ENCODE results near the gene CLDN14. TPM values are rescaled to one million over a fixed set of nuclear protein-coding genes. Genes with fewer than 3 reads are reported as not detected.
"Not testable (repeated sequence)": the region's sequence is repeated elsewhere in the genome, so short reads cannot be mapped to it uniquely, and the experiment has no call there.

CLDN14 gene
- total RNA-seq, 1 experiment from 2014 or later: not detected

GRCh38 chr21:36477559-36477958 lies 2.4 kb downstream of the CLDN14 start:
- in situ Hi-C loops (cut with HindIII; ENCODE audit: low sequenced_read_pairs): no loop called here
- DNase-seq (ENCODE audit: low spot score): no peak

GRCh38 chr21:36477001-36477400 lies 2.9 kb downstream of the CLDN14 start:
- in situ Hi-C loops (cut with HindIII; ENCODE audit: low sequenced_read_pairs): no loop called here

GRCh38 chr21:36476541-36476940 lies 3.4 kb downstream of the CLDN14 start:
- in situ Hi-C loops (cut with HindIII; ENCODE audit: low sequenced_read_pairs); DNase-seq (ENCODE audit: low spot score): not testable (repeated sequence)

More at GRCh38 chr21:36477001-36477400, 2.9 kb downstream of the CLDN14 start:
- no peak for DNase-seq (ENCODE audit: low spot score)

- in situ Hi-C loops (cut with HindIII; ENCODE audit: low sequenced_read_pairs): no loop called here
- DNase-seq (ENCODE audit: low spot score): no peak
Measured at GRCh38 chr21:36474591-36474990, 5.3 kb downstream of the CLDN14 start.

- no peak for DNase-seq (ENCODE audit: low spot score)
- in situ Hi-C loops (cut with HindIII; ENCODE audit: low sequenced_read_pairs): no loop called here
Measured at GRCh38 chr21:36473203-36473602, 6.7 kb downstream of the CLDN14 start.

- in situ Hi-C loops (cut with HindIII; ENCODE audit: low sequenced_read_pairs): no loop called here
- no peak for DNase-seq (ENCODE audit: low spot score)
Measured at GRCh38 chr21:36472377-36472776, 7.5 kb downstream of the CLDN14 start.

GRCh38 chr21:36471254-36471723 lies 8.6 kb downstream of the CLDN14 start:
- in situ Hi-C loops (cut with HindIII; ENCODE audit: low sequenced_read_pairs): no loop called here
- DNase-seq (ENCODE audit: low spot score): no peak

GRCh38 chr21:36470294-36470693 lies 9.6 kb downstream of the CLDN14 start:
- DNase-seq (ENCODE audit: low spot score): no peak
- in situ Hi-C loops (cut with HindIII; ENCODE audit: low sequenced_read_pairs): no loop called here

GRCh38 chr21:36466061-36466511 lies 13.8 kb downstream of the CLDN14 start:
- in situ Hi-C loops (cut with HindIII; ENCODE audit: low sequenced_read_pairs): no loop called here
- DNase-seq (ENCODE audit: low spot score): no peak

GRCh38 chr21:36465478-36465877 lies 14.4 kb downstream of the CLDN14 start:
- DNase-seq (ENCODE audit: low spot score): no peak
- in situ Hi-C loops (cut with HindIII; ENCODE audit: low sequenced_read_pairs): no loop called here

- DNase-seq (ENCODE audit: low spot score): no peak
- in situ Hi-C loops (cut with HindIII; ENCODE audit: low sequenced_read_pairs): no loop called here
Measured at GRCh38 chr21:36464590-36464989, 15.3 kb downstream of the CLDN14 start.

GRCh38 chr21:36463991-36464390 lies 15.9 kb downstream of the CLDN14 start:
- DNase-seq (ENCODE audit: low spot score): no peak
- in situ Hi-C loops (cut with HindIII; ENCODE audit: low sequenced_read_pairs): no loop called here

- in situ Hi-C loops (cut with HindIII; ENCODE audit: low sequenced_read_pairs): no loop called here
Measured at GRCh38 chr21:36463204-36463603, 16.7 kb downstream of the CLDN14 start.

GRCh38 chr21:36461918-36462486 lies 17.9 kb downstream of the CLDN14 start:
- in situ Hi-C loops (cut with HindIII; ENCODE audit: low sequenced_read_pairs): no loop called here
- no peak for DNase-seq (ENCODE audit: low spot score)

More at GRCh38 chr21:36463204-36463603, 16.7 kb downstream of the CLDN14 start:
- no peak for DNase-seq (ENCODE audit: low spot score)

- in situ Hi-C loops (cut with HindIII; ENCODE audit: low sequenced_read_pairs): no loop called here
- DNase-seq (ENCODE audit: low spot score): no peak
Measured at GRCh38 chr21:36461277-36461917, 18.5 kb downstream of the CLDN14 start.

- DNase-seq (ENCODE audit: low spot score): no peak
Measured at GRCh38 chr21:36460866-36461265, 19.1 kb downstream of the CLDN14 start.

GRCh38 chr21:36459098-36459497 lies 20.8 kb downstream of the CLDN14 start:
- in situ Hi-C loops (cut with HindIII; ENCODE audit: low sequenced_read_pairs): no loop called here
- peak; percentile 7 for DNase-seq (ENCODE audit: low spot score)

More at GRCh38 chr21:36460866-36461265, 19.1 kb downstream of the CLDN14 start:
- in situ Hi-C loops (cut with HindIII; ENCODE audit: low sequenced_read_pairs): no loop called here

GRCh38 chr21:36456729-36457414 lies 23.1 kb downstream of the CLDN14 start:
- DNase-seq (ENCODE audit: low spot score): no peak
- in situ Hi-C loops (cut with HindIII; ENCODE audit: low sequenced_read_pairs): no loop called here

GRCh38 chr21:36454706-36455105 lies 25.2 kb downstream of the CLDN14 start:
- in situ Hi-C loops (cut with HindIII; ENCODE audit: low sequenced_read_pairs): no loop called here

GRCh38 chr21:36454093-36454531 lies 25.8 kb downstream of the CLDN14 start:
- peak; percentile 9 for DNase-seq (ENCODE audit: low spot score)

More at GRCh38 chr21:36454706-36455105, 25.2 kb downstream of the CLDN14 start:
- DNase-seq (ENCODE audit: low spot score): peak; percentile 70

More at GRCh38 chr21:36454093-36454531, 25.8 kb downstream of the CLDN14 start:
- in situ Hi-C loops (cut with HindIII; ENCODE audit: low sequenced_read_pairs): no loop called here

Data from G401 (cell line).